ENCODE data around the gene PTPRD.

PTPRD gene

DNA sequence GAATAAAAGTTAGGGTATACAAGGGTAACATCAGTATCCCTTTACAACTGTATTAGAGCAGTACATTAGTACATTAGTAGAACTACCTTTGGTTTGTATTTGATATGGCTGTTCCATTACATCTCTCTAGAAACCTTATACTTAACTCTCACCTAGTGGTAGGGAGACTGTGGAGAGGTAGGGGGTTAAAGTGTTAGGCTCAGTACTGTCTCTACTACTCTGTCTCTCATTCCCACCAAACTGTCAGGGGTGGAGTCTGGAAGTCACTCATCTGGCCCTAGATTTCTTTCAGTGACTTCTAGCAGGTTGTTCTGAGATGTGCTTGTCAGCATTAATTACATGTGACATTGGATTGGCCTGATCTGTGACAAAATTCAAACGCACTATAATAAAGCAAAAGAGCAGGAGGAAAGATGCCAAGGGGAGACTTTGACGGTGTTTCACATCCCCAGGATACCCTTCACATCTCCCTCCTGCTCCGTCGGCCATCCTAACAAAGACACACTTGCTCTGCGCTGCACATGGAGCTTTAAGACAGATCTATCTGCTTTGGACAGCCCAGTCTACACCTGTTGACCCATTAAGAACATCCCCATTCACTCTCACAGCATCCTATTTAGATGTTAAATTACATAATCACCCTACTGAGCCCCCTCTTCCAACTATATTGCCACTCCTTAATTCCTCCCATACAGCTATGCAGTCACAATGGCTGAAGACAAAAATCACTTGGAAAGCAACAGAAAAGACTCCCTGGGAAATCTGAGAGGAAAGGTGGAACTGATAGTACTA, 1770.2 kb downstream of the PTPRD start:
- TF ChIP-seq, protein P1, sequence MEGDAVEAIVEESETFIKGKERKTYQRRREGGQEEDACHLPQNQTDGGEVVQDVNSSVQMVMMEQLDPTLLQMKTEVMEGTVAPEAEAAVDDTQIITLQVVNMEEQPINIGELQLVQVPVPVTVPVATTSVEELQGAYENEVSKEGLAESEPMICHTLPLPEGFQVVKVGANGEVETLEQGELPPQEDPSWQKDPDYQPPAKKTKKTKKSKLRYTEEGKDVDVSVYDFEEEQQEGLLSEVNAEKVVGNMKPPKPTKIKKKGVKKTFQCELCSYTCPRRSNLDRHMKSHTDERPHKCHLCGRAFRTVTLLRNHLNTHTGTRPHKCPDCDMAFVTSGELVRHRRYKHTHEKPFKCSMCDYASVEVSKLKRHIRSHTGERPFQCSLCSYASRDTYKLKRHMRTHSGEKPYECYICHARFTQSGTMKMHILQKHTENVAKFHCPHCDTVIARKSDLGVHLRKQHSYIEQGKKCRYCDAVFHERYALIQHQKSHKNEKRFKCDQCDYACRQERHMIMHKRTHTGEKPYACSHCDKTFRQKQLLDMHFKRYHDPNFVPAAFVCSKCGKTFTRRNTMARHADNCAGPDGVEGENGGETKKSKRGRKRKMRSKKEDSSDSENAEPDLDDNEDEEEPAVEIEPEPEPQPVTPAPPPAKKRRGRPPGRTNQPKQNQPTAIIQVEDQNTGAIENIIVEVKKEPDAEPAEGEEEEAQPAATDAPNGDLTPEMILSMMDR (IDR thresholded peaks at IDR 0.05; ENCODE audit: low read depth, low read length): no peak
- H3K4me3 ChIP-seq (ENCODE audit: low read depth, low read length): no peak overlapping the region

DNA sequence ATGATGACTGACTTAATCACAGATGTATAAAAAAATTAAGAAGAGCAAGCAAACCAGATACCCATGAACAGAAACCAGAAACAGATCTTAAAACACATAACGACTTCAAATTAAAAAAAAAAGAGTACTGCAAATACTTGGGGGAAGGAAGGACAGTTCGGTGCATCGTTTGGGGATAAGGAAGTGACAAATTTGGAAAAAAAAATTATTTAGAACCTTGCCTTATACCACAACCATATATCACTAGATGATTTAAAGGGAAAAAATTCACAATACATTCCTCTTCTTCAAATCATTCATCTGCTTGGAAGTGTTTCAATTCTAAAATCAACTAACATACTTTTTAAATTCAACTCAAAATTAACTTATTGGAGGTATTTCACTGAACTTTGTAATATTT, 1774.7 kb downstream of the PTPRD start:
- TF ChIP-seq, protein P1 (IDR thresholded peaks at IDR 0.05; ENCODE audit: low read depth, low read length): no peak

DNA sequence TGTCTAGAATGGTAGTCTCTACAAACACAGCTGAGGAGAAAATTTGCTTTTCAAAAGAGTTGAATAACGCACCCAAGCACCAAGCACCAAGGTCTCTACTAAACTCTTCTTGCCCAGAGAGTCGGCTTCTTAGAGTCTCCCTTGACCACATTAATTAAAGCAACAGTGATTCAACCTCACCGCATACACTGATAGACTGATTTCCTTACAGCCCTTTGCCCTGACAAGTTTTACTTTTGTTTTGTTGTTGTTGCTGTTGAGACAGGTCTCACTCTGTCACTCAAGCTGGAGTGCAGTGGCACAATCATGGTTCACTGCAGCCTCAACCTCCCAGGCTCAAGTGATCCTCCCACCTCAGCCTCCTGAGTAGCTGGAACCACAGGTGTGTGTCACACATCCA, 1777.5 kb downstream of the PTPRD start:
- TF ChIP-seq, protein P1 (IDR thresholded peaks at IDR 0.05; ENCODE audit: low read depth, low read length): no peak
- no peak overlapping the region for H3K4me3 ChIP-seq (ENCODE audit: low read depth, low read length)

More for the DNA sequence above, 1774.7 kb downstream of the PTPRD start:
- H3K4me3 ChIP-seq (ENCODE audit: low read depth, low read length): no peak overlapping the region

DNA sequence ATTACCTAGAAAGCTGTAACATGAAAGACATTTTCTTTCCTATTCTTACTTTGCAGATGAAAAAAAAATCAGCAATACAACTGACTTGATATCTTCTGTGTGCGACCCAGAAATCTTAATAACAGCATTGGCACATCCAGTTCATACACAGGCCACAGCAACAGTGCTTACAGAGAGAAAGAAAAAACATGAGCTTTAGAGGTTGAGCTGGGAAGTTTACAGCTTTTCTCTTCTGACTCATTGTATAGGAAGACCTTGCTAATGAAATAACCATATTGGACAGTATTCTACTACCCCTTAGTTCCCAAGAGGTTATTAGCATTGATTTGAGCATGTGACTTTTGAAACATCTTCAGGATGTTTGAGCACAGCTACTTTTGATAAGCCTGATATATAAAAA, 1779.8 kb downstream of the PTPRD start:
- no peak overlapping the region for H3K4me3 ChIP-seq (ENCODE audit: low read depth, low read length)
- TF ChIP-seq, protein P1 (IDR thresholded peaks at IDR 0.05; ENCODE audit: low read depth, low read length): no peak

DNA sequence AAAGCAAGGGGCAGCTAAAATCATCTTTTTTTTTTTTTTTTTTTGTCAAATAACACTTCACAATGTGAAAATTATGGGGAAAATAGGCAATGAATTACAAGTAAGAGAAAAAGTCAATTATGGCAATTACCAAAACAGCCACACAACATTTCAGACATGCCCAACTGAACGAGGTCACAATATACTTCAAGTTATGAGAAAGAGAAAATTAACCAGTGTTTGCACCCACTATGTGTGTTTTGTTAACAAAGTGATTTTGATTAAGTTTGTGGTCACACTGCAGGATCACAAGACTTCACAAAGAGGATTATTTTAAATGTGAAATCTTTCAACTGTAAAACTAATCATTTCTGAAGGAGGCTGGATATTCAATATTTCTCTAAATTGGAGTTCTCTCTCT, 1780.4 kb downstream of the PTPRD start:
- no peak overlapping the region for H3K4me3 ChIP-seq (ENCODE audit: low read depth, low read length)
- TF ChIP-seq, protein P1 (IDR thresholded peaks at IDR 0.05; ENCODE audit: low read depth, low read length): no peak

DNA sequence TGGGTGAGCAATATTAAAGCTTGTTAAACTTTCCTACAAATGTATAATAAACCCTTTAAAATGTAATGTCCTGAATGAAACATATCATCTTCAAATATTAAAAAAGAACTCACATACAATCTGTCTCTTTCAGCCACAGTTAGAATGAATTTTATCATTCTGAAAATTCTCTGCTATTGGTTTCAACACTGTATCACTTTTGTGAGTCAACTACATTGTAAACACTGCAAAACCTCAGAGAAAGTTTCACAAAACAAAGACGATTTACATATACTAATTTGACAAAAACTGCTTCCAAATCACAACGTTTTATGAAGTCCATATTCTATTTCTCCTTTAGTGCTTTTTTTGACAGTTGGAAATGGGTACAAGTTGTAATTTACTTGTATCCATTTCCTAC, 1781.2 kb downstream of the PTPRD start:
- TF ChIP-seq, protein P1 (IDR thresholded peaks at IDR 0.05; ENCODE audit: low read depth, low read length): no peak
- no peak overlapping the region for H3K4me3 ChIP-seq (ENCODE audit: low read depth, low read length)

DNA sequence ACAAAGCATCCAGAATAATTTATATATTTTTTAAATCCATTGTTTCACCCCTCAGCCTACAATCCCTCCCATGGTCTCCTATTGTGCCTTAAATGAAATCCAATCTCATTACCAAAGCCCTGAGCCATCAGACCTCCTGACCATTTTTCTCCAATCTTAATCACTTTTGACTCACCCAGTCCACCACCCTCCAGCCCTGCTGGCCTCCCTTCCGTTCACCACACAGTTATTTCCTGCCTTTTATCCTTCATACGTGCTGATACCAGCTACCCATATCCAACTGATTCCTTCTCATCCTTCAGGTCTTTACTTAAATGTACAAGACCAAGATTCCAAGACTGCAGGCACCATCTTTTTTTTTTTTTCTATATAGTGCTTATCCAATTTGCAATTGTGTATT, 1786.5 kb downstream of the PTPRD start:
- TF ChIP-seq, protein P1 (IDR thresholded peaks at IDR 0.05; ENCODE audit: low read depth, low read length): no peak
- no peak overlapping the region for H3K4me3 ChIP-seq (ENCODE audit: low read depth, low read length)
